Astrocyte of the cerebellum (primary cell): Measurements from ENCODE around the gene PARD3B.

Experiments
- DNase-seq: peaks from one replicate; pipeline ENCODE4 v3.0.0-alpha.2; 2011; ENCODE audit warnings: low read depth
- H3K4me3 ChIP-seq: 2 replicates; pipeline ENCODE4 v1.5.1; 2011; ENCODE audit warnings: mild to moderate bottlenecking, low read depth, low read length, moderate library complexity
- in situ Hi-C: cut with HindIII; loops from 2 replicates; pipeline ENCODE4 v1.10.0; 2017; ENCODE audit warnings: low sequenced_read_pairs
- TF ChIP-seq, protein P1 (sequence below): IDR thresholded peaks from 2 replicates; pipeline ENCODE4 v1.5.1; 2012; ENCODE audit warnings: low read length, low read depth, moderate library complexity, mild to moderate bottlenecking; ENCODE audit errors: missing control alignments

PARD3B gene

DNA sequence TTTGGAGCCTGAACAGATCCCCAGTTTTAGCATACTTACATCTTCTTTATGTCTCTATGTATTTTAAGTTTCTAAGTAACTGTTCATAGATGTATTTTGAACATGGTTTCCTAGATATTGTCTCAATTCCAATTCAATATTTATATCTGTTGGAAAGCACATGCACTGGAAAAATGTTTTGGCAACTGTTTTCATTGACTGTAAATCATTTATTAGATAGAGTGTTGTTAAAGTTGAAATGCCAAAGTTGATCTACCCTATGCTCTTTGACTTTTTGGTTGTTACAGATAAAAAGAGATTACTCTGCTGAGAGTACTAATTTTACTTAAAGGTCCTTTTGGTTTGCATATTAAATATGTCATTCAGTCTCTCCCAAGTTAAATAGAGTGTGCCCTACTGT lies 792.0 kb downstream of the PARD3B start:
- TF ChIP-seq, protein P1, sequence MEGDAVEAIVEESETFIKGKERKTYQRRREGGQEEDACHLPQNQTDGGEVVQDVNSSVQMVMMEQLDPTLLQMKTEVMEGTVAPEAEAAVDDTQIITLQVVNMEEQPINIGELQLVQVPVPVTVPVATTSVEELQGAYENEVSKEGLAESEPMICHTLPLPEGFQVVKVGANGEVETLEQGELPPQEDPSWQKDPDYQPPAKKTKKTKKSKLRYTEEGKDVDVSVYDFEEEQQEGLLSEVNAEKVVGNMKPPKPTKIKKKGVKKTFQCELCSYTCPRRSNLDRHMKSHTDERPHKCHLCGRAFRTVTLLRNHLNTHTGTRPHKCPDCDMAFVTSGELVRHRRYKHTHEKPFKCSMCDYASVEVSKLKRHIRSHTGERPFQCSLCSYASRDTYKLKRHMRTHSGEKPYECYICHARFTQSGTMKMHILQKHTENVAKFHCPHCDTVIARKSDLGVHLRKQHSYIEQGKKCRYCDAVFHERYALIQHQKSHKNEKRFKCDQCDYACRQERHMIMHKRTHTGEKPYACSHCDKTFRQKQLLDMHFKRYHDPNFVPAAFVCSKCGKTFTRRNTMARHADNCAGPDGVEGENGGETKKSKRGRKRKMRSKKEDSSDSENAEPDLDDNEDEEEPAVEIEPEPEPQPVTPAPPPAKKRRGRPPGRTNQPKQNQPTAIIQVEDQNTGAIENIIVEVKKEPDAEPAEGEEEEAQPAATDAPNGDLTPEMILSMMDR = no peak
- H3K4me3 ChIP-seq = no peak overlapping the region
- in situ Hi-C loops = no loop called here
- no peak for DNase-seq

DNA sequence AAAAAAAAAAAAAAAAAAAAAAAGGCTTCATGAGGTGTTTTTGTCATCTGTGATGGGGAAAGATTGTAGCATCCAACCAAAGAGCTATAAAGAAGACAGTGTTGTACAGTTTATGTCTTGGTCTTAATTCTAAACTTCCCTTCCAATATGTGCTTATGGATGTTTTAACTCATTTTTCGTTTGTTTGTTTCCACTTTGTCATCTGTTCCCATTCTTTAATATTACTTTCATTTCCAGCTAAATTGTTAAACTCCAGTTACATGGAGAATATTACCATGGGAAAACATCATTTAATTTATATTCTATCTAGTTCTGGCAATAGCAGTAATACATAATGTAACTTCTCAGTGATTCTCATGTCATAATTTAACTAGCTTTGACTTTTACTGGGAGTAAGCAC lies 792.9 kb downstream of the PARD3B start:
- no peak for DNase-seq
- TF ChIP-seq, protein P1 = no peak
- in situ Hi-C loops = no loop called here
- no peak overlapping the region for H3K4me3 ChIP-seq

DNA sequence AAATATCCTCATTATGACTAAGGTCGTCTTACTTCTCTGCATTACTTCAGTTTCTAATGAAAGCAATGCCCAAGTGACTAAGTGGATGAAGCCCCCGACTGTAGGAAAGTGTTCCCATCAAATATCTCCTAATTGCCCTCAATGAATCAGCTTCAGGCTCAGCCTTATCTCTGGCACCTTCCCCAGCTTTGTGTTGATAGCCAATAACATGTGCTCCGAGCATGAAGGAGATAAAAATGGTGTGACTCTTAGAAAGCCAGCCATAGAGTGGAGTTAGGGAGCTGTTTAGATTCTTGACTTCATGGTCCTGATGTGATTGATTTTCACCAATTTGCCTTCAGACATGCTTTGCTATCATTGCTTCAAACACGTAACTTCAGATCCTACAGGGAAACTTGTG lies 797.8 kb downstream of the PARD3B start:
- in situ Hi-C loops = no loop called here
- TF ChIP-seq, protein P1 = no peak
- no peak overlapping the region for H3K4me3 ChIP-seq
- DNase-seq = no peak

DNA sequence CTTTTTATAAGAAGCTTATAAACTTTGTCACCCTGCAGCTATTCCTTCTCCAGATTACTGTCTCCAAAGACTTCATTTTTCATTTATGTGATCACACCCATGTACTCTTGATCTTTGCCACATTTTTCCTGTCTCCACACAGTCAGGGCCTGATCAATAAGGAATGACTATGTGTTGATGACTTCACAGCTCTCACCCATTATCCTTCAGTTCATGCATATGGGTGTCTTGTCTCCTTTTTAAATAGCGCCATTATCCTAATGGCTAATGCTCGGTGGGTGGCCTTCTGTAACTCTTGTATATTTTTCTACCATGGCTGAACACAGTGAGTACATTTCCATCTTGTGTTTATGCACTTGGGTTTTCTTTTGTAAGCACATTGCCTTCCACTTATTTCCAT lies 801.4 kb downstream of the PARD3B start:
- in situ Hi-C loops = no loop called here
- no peak for DNase-seq
- H3K4me3 ChIP-seq = no peak overlapping the region
- TF ChIP-seq, protein P1 = no peak

DNA sequence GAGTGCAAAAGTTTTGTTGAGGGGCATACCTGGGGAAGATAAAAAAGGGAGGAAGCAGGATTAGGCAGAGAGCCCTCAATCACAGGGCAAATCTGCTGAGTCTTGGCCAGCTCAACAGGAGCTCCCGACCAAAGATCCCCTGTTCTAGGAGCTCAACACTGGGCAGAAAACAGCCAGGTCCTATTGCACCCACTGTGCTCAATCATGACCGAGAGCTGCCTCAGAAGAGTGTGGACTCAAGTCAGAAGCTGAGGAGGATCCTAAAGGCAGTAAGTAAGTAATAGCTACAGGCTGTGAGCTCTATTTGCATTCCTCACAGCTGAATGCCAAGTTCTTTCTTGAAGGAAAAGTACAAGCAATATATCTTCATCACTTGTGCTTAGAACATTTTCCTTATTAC lies 802.6 kb downstream of the PARD3B start:
- TF ChIP-seq, protein P1 = no peak
- DNase-seq = no peak
- no peak overlapping the region for H3K4me3 ChIP-seq
- in situ Hi-C loops = no loop called here

DNA sequence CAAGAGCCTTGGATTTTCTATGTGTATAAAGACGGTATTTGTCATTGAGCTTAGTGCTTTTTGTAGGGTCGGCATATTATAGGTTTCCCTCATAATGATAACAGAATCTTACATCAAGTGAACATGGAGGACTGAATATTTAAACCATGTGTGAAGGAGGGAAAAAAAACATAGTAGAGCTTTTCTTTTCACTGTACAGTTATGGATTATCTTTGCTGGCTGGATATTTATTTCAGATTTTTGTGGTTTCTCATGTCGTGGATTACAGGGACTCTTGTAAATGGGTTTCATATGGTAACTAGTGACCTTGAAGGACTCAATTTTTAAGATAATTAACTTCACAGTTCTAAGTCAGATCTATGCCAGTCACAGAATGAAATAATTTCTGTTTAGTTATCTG lies 806.8 kb downstream of the PARD3B start:
- TF ChIP-seq, protein P1 = no peak
- in situ Hi-C loops = no loop called here
- no peak for DNase-seq
- no peak overlapping the region for H3K4me3 ChIP-seq

DNA sequence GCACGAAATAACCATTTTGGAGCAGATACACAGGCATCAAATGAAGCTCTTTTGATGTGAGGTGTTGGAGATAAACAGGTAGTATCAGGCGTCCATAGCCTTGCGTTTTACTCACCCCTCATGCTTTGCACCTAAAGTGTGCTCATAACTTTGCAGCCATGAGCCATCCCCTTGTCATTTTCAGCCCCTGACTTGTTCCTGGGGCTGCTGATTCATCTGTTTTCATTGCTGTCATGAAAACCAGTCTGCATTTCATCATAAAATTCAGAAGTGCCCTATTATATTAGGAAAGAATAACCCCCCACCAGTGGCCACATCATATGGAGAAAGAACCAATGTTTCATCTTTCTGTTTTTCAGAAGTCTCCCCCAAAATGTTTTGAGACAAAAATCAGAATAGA lies 807.3 kb downstream of the PARD3B start:
- H3K4me3 ChIP-seq = no peak overlapping the region
- no peak for DNase-seq
- in situ Hi-C loops = no loop called here
- TF ChIP-seq, protein P1 = no peak
